Measurements from ENCODE around the gene PCTP.

GRCh38 chr17:55769625-55770000 lies 18.8 kb downstream of the PCTP start:
- TF ChIP-seq, protein P1, sequence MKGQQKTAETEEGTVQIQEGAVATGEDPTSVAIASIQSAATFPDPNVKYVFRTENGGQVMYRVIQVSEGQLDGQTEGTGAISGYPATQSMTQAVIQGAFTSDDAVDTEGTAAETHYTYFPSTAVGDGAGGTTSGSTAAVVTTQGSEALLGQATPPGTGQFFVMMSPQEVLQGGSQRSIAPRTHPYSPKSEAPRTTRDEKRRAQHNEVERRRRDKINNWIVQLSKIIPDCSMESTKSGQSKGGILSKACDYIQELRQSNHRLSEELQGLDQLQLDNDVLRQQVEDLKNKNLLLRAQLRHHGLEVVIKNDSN (IDR thresholded peaks at IDR 0.05) = no peak
- TF ChIP-seq RAD21 (IDR thresholded peaks at IDR 0.05; ENCODE audit: low read depth) (no peak), EP300 (IDR thresholded peaks at IDR 0.05; ENCODE audit: borderline replicate concordance) (no peak), CREB1 (IDR thresholded peaks at IDR 0.05; ENCODE audit: low read depth) (no peak), TAF1 (IDR thresholded peaks at IDR 0.05; ENCODE audit: low read depth) (no peak), REST (IDR thresholded peaks at IDR 0.05; ENCODE audit: low read depth) (no peak), YY1 (IDR thresholded peaks at IDR 0.05; ENCODE audit: low read depth) (no peak), MAX (IDR thresholded peaks at IDR 0.05) (no peak)
